CD4-positive, alpha-beta T cell (primary cell): ENCODE data around the gene SAT2. TPM values are rescaled to one million over a fixed set of nuclear protein-coding genes. Genes with fewer than 3 reads are reported as not detected.

Experiments
- ATAC-seq: fragments of 200-7000 bp; cut with Tn5 transposase; one replicate; pipeline ENCODE4 v1.10.0; 2022; ENCODE audit warnings: mild to moderate bottlenecking; ENCODE audit not compliant: poor library complexity
- CTCF ChIA-PET: fragments of 350-600 bp; sonication (Branson Sonifier 250); formaldehyde crosslinking; loops from one replicate; lab custom pipeline; 2021; ENCODE audit warnings: antibody characterized with exemption, inconsistent platforms; lab: Charles Lee
- POLR2A ChIA-PET: fragments of 350-600 bp; sonication (Branson Sonifier 250); formaldehyde crosslinking; loops from one replicate; lab custom pipeline; 2021; ENCODE audit warnings: antibody characterized with exemption, inconsistent platforms; lab: Charles Lee
- DNase-seq, 14 experiments: peaks; one replicate each; pipeline ENCODE4 v3.0.0-alpha.2; 2013 to 2020; ENCODE audit warnings: mixed read lengths in 2 of 14
- H3K27ac ChIP-seq, 2 donors: one replicate each; pipeline versions ENCODE4 v1.5.1 to v1.7.0; 2013; ENCODE audit warnings: low read length in 2 of 2, low read depth in 1 of 2, mild to moderate bottlenecking in 1 of 2
- H3K27me3 ChIP-seq, 2 experiments: 1 replicate in 1 of 2; 2 replicates in 1 of 2; pipeline versions ENCODE4 v1.6.1 to v1.7.0; 2013; ENCODE audit warnings: low read length in 2 of 2, control low read depth in 1 of 2, mild to moderate bottlenecking in 1 of 2, moderate library complexity in 1 of 2; ENCODE audit not compliant: insufficient read depth in 2 of 2, control insufficient read depth in 1 of 2
- H3K36me3 ChIP-seq: one replicate; pipeline ENCODE4 v1.6.1; 2013; ENCODE audit warnings: low read length, control low read depth; ENCODE audit not compliant: insufficient read depth
- H3K4me1 ChIP-seq: one replicate; pipeline ENCODE4 v1.6.1; 2013; ENCODE audit warnings: low read length, control low read depth; ENCODE audit not compliant: insufficient read depth
- H3K4me3 ChIP-seq: one replicate; pipeline ENCODE4 v1.5.1; 2013; ENCODE audit warnings: mild to moderate bottlenecking, low read length, moderate library complexity
- H3K9me3 ChIP-seq, 2 experiments: 1 replicate in 1 of 2; 2 replicates in 1 of 2; pipeline versions ENCODE4 v1.6.1 to v1.7.0; 2013; ENCODE audit warnings: low read length in 2 of 2, mild to moderate bottlenecking in 2 of 2, control low read depth in 1 of 2, moderate library complexity in 1 of 2; ENCODE audit not compliant: control insufficient read depth in 1 of 2, insufficient read depth in 1 of 2
- H3K27ac Mint-ChIP-seq: one replicate; pipeline ENCODE4 v1.8.0; 2020; ENCODE audit warnings: mixed read lengths
- H3K27me3 Mint-ChIP-seq: one replicate; pipeline ENCODE4 v1.8.0; 2021; ENCODE audit warnings: mixed read lengths
- H3K36me3 Mint-ChIP-seq: one replicate; pipeline ENCODE4 v1.8.0; 2021; ENCODE audit warnings: low read depth, mixed read lengths
- H3K4me1 Mint-ChIP-seq: one replicate; pipeline ENCODE4 v1.8.0; 2021; ENCODE audit warnings: low read depth, mixed read lengths
- H3K4me3 Mint-ChIP-seq: one replicate; pipeline ENCODE4 v1.8.0; 2020; ENCODE audit warnings: mild to moderate bottlenecking, mixed read lengths
- H3K9me3 Mint-ChIP-seq: one replicate; pipeline ENCODE4 v1.8.0; 2020; ENCODE audit warnings: mixed read lengths
- intact Hi-C, 2 experiments: fragments of 100-400 bp; cut with DNase I in 1 of 2; cut with micrococcal nuclease in 1 of 2; formaldehyde crosslinking; loops; one replicate each; pipeline versions ENCODE4 v1.15.1 to v1.9.0; 2023 to 2025; cut with DNase I, micrococcal nuclease
- polyA plus RNA-seq, 2 donors: library from polyadenylated mRNA; unstranded; fragments of 120-200 nt; gene quantifications; one replicate each; pipeline ENCODE4 v1.2.1, GENCODE V29; 2013
- total RNA-seq, 174 experiments: library from RNA in 2 of 174; stranded (reverse) in 2 of 174; gene quantifications; one replicate each; pipeline ENCODE4 v1.2.3 and lab custom pipeline; 2021 to 2026
- TF ChIP-seq, protein P1 (sequence below): fragments of 200-600 bp; IDR thresholded peaks from one replicate; pipeline ENCODE4 v1.8.0; 2022; ENCODE audit warnings: antibody characterized with exemption, mild to moderate bottlenecking

SAT2 gene
- total RNA-seq: 10 to 100 TPM; 55.7 to 60.3 TPM
- 49.0 TPM for polyA plus RNA-seq (2013, experiment 1 of 2)
- 41.1 TPM for polyA plus RNA-seq (2013, experiment 2 of 2)
- total RNA-seq (lab: John Stamatoyannopoulos, UW): 4.4 to 46.6 (median 25.4) reads per million in 172 experiments

- Histone ChIP-seq H3K27me3 (no peaks in the 10 kb centered on the region), H3K9me3 (no peaks in the 10 kb centered on the region), H3K4me3 (peak within 1 kb of the TSS; percentile 95), H3K36me3 (no peaks in the 10 kb centered on the region), H3K4me1 (peaks cover 21% of the 10 kb centered on the region), H3K27ac (peak within 1 kb of the TSS; percentile 67 to 72)
- TF ChIP-seq, protein P1, sequence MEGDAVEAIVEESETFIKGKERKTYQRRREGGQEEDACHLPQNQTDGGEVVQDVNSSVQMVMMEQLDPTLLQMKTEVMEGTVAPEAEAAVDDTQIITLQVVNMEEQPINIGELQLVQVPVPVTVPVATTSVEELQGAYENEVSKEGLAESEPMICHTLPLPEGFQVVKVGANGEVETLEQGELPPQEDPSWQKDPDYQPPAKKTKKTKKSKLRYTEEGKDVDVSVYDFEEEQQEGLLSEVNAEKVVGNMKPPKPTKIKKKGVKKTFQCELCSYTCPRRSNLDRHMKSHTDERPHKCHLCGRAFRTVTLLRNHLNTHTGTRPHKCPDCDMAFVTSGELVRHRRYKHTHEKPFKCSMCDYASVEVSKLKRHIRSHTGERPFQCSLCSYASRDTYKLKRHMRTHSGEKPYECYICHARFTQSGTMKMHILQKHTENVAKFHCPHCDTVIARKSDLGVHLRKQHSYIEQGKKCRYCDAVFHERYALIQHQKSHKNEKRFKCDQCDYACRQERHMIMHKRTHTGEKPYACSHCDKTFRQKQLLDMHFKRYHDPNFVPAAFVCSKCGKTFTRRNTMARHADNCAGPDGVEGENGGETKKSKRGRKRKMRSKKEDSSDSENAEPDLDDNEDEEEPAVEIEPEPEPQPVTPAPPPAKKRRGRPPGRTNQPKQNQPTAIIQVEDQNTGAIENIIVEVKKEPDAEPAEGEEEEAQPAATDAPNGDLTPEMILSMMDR: no peak
- no peaks in the 10 kb centered on the region for H3K9me3 Mint-ChIP-seq
- peak within 1 kb of the TSS; percentile 95 for H3K4me3 Mint-ChIP-seq
- no peaks in the 10 kb centered on the region for H3K27me3 Mint-ChIP-seq
- intact Hi-C loops: no loop called here
- H3K27ac Mint-ChIP-seq: peak within 1 kb of the TSS; percentile 82
- H3K4me1 Mint-ChIP-seq: peaks cover 20% of the 10 kb centered on the region
- H3K36me3 Mint-ChIP-seq: peaks cover 13% of the 10 kb centered on the region
- peak; percentile 84 for ATAC-seq
- DNase-seq: peak; percentile 66 to 93 (median 81)
- ChIA-PET POLR2A (interaction anchor here (0.6 to 3.5 kb wide), 26 partner anchors 8 to 592 kb away, joined by 3 to 119 read pairs (median 4); partner anchors contain the start of genes ACAP1, ATP1B2, CTDNEP1 and FXR2), CTCF (interaction anchor here (0.6 to 1.9 kb wide), 6 partner anchors 10 to 363 kb away, joined by 3 to 16 read pairs (median 4); partner anchors contain the start of genes FXR2, MPDU1 and TP53)
Measured at GRCh38 chr17:7627250-7628121, at the start of gene SAT2. SAT2 (minus strand) TSS chr17:7627821; CDS start chr17:7627635, 186 bp downstream.

GRCh38 chr17:7676533-7676932 lies 48.9 kb upstream of the SAT2 start:
- no peaks in the 10 kb centered on the region for H3K27me3 ChIP-seq
- Mint-ChIP-seq H3K4me1 (peaks cover 12% of the 10 kb centered on the region), H3K9me3 (no peaks in the 10 kb centered on the region), H3K36me3 (peaks cover 54% of the 10 kb centered on the region), H3K4me3 (no peak overlapping the region), H3K27me3 (no peaks in the 10 kb centered on the region), H3K27ac (no peak overlapping the region)
- TF ChIP-seq, protein P1: no peak
- H3K27ac ChIP-seq: no peak overlapping the region
- intact Hi-C loops: no loop called here
- H3K36me3 ChIP-seq: peaks cover 47% of the 10 kb centered on the region
- peaks cover 12 to 13% of the 10 kb centered on the region in 2 experiments for H3K9me3 ChIP-seq
- CTCF ChIA-PET: no interaction called here
- POLR2A ChIA-PET: interaction anchor here (6.5 kb wide), 1 partner anchor 10 kb away, joined by 47 read pairs; the partner anchor contains the start of genes TP53 and WRAP53
- H3K4me3 ChIP-seq: no peak overlapping the region
- DNase-seq (no peak), ATAC-seq (no peak)
- peaks cover 2% of the 10 kb centered on the region for H3K4me1 ChIP-seq

- POLR2A ChIA-PET: interaction anchor here (0.7 to 6.5 kb wide), 2 partner anchors 12 to 91 kb away, joined by 3 to 47 read pairs; partner anchors contain the start of genes TP53 and WRAP53
- no peak overlapping the region for H3K27ac Mint-ChIP-seq
Measured at GRCh38 chr17:7674934-7675333, 47.3 kb upstream of the SAT2 start.

More at GRCh38 chr17:7674934-7675333, 47.3 kb upstream of the SAT2 start:
- Histone ChIP-seq H3K4me3 (no peak overlapping the region), H3K27me3 (no peaks in the 10 kb centered on the region), H3K36me3 (peaks cover 61% of the 10 kb centered on the region), H3K27ac (no peak overlapping the region), H3K9me3 (peaks cover 12 to 13% of the 10 kb centered on the region in 2 experiments), H3K4me1 (peaks cover 2% of the 10 kb centered on the region)
- CTCF ChIA-PET: no interaction called here
- Mint-ChIP-seq H3K4me1 (peaks cover 10% of the 10 kb centered on the region), H3K4me3 (no peak overlapping the region), H3K9me3 (no peaks in the 10 kb centered on the region), H3K36me3 (peaks cover 68% of the 10 kb centered on the region), H3K27me3 (no peaks in the 10 kb centered on the region)
- DNase-seq: no peak
- intact Hi-C loops: no loop called here
- ATAC-seq: no peak
- TF ChIP-seq, protein P1: no peak
